ENCODE data around the gene CCDC88B. TPM values are rescaled to one million over a fixed set of nuclear protein-coding genes. Genes with fewer than 3 reads are reported as not detected.

Gene CCDC88B
- total RNA-seq, 1 donor from 2014 or later: 128 TPM

- Mint-ChIP-seq H3K36me3 (ENCODE audit: low read depth) (peaks cover 68% of the 10 kb centered on the region), H3K27ac (no peak overlapping the region), H3K4me3 (ENCODE audit: low read depth) (no peak overlapping the region), H3K9me3 (no peaks in the 10 kb centered on the region), H3K27me3 (ENCODE audit: low read depth) (no peaks in the 10 kb centered on the region), H3K4me1 (ENCODE audit: low read depth) (no peaks in the 10 kb centered on the region)
- no peak for DNase-seq (ENCODE audit: low spot score)
- intact Hi-C loops (cut with micrococcal nuclease): no loop called here
Observed at GRCh38 chr11:64366751-64367150, 26.7 kb downstream of the CCDC88B start.

GRCh38 chr11:64367931-64368672 is 28.1 kb downstream of the CCDC88B start:
- no peak overlapping the region for H3K27ac Mint-ChIP-seq
- DNase-seq (ENCODE audit: low spot score): no peak
- no peaks in the 10 kb centered on the region for H3K27me3 Mint-ChIP-seq (ENCODE audit: low read depth)
- intact Hi-C loops (cut with micrococcal nuclease): no loop called here
- peaks cover 55% of the 10 kb centered on the region for H3K36me3 Mint-ChIP-seq (ENCODE audit: low read depth)
- H3K4me3 Mint-ChIP-seq (ENCODE audit: low read depth): no peak overlapping the region
- no peaks in the 10 kb centered on the region for H3K4me1 Mint-ChIP-seq (ENCODE audit: low read depth)
- H3K9me3 Mint-ChIP-seq: no peaks in the 10 kb centered on the region

- Mint-ChIP-seq H3K4me1 (ENCODE audit: low read depth) (no peaks in the 10 kb centered on the region), H3K27me3 (ENCODE audit: low read depth) (no peaks in the 10 kb centered on the region), H3K36me3 (ENCODE audit: low read depth) (peaks cover 49% of the 10 kb centered on the region), H3K4me3 (ENCODE audit: low read depth) (no peak overlapping the region), H3K9me3 (no peaks in the 10 kb centered on the region), H3K27ac (no peak overlapping the region)
- intact Hi-C loops (cut with micrococcal nuclease): no loop called here
- DNase-seq (ENCODE audit: low spot score): no peak
Observed at GRCh38 chr11:64368673-64369074, 28.7 kb downstream of the CCDC88B start.

GRCh38 chr11:64369440-64370421 is 29.7 kb downstream of the CCDC88B start:
- Mint-ChIP-seq H3K36me3 (ENCODE audit: low read depth) (peaks cover 44% of the 10 kb centered on the region), H3K27ac (no peak overlapping the region), H3K9me3 (no peaks in the 10 kb centered on the region), H3K4me1 (ENCODE audit: low read depth) (no peaks in the 10 kb centered on the region), H3K4me3 (ENCODE audit: low read depth) (no peak overlapping the region), H3K27me3 (ENCODE audit: low read depth) (no peaks in the 10 kb centered on the region)
- intact Hi-C loops (cut with micrococcal nuclease): no loop called here
- no peak for DNase-seq (ENCODE audit: low spot score)

- H3K27ac Mint-ChIP-seq: no peak overlapping the region
- DNase-seq (ENCODE audit: low spot score): no peak
- H3K4me3 Mint-ChIP-seq (ENCODE audit: low read depth): no peak overlapping the region
- H3K36me3 Mint-ChIP-seq (ENCODE audit: low read depth): peaks cover 30% of the 10 kb centered on the region
- no peaks in the 10 kb centered on the region for H3K9me3 Mint-ChIP-seq
- intact Hi-C loops (cut with micrococcal nuclease): no loop called here
- no peaks in the 10 kb centered on the region for H3K27me3 Mint-ChIP-seq (ENCODE audit: low read depth)
- no peaks in the 10 kb centered on the region for H3K4me1 Mint-ChIP-seq (ENCODE audit: low read depth)
Observed at GRCh38 chr11:64371201-64371600, 31.2 kb downstream of the CCDC88B start.

- intact Hi-C loops (cut with micrococcal nuclease): no loop called here
- Mint-ChIP-seq H3K27ac (no peak overlapping the region), H3K4me1 (ENCODE audit: low read depth) (no peaks in the 10 kb centered on the region), H3K4me3 (ENCODE audit: low read depth) (no peak overlapping the region), H3K36me3 (ENCODE audit: low read depth) (peaks cover 23% of the 10 kb centered on the region), H3K27me3 (ENCODE audit: low read depth) (no peaks in the 10 kb centered on the region), H3K9me3 (no peaks in the 10 kb centered on the region)
- DNase-seq (ENCODE audit: low spot score): no peak
Observed at GRCh38 chr11:64372021-64372420, 32.0 kb downstream of the CCDC88B start.

- H3K27ac Mint-ChIP-seq: no peak overlapping the region
- H3K27me3 Mint-ChIP-seq (ENCODE audit: low read depth): no peaks in the 10 kb centered on the region
- intact Hi-C loops (cut with micrococcal nuclease): no loop called here
Observed at GRCh38 chr11:64372802-64373597, 33.0 kb downstream of the CCDC88B start.

GRCh38 chr11:64373598-64373974 is 33.6 kb downstream of the CCDC88B start:
- DNase-seq (ENCODE audit: low spot score): no peak
- Mint-ChIP-seq H3K4me3 (ENCODE audit: low read depth) (no peak overlapping the region), H3K4me1 (ENCODE audit: low read depth) (no peaks in the 10 kb centered on the region), H3K9me3 (no peaks in the 10 kb centered on the region), H3K27me3 (ENCODE audit: low read depth) (no peaks in the 10 kb centered on the region), H3K36me3 (ENCODE audit: low read depth) (peaks cover 14% of the 10 kb centered on the region), H3K27ac (no peak overlapping the region)
- intact Hi-C loops (cut with micrococcal nuclease): no loop called here

More at GRCh38 chr11:64372802-64373597, 33.0 kb downstream of the CCDC88B start:
- no peaks in the 10 kb centered on the region for H3K9me3 Mint-ChIP-seq
- H3K4me3 Mint-ChIP-seq (ENCODE audit: low read depth): no peak overlapping the region
- peaks cover 18% of the 10 kb centered on the region for H3K36me3 Mint-ChIP-seq (ENCODE audit: low read depth)
- no peak for DNase-seq (ENCODE audit: low spot score)
- H3K4me1 Mint-ChIP-seq (ENCODE audit: low read depth): no peaks in the 10 kb centered on the region

GRCh38 chr11:64376071-64376470 is 36.1 kb downstream of the CCDC88B start:
- Mint-ChIP-seq H3K4me3 (ENCODE audit: low read depth) (no peak overlapping the region), H3K4me1 (ENCODE audit: low read depth) (no peaks in the 10 kb centered on the region), H3K27ac (no peak overlapping the region), H3K36me3 (ENCODE audit: low read depth) (no peaks in the 10 kb centered on the region), H3K27me3 (ENCODE audit: low read depth) (no peaks in the 10 kb centered on the region), H3K9me3 (no peaks in the 10 kb centered on the region)
- intact Hi-C loops (cut with micrococcal nuclease): no loop called here
- no peak for DNase-seq (ENCODE audit: low spot score)

GRCh38 chr11:64378335-64378880 is 38.4 kb downstream of the CCDC88B start:
- H3K27me3 Mint-ChIP-seq (ENCODE audit: low read depth): no peaks in the 10 kb centered on the region
- H3K36me3 Mint-ChIP-seq (ENCODE audit: low read depth): no peaks in the 10 kb centered on the region
- H3K4me1 Mint-ChIP-seq (ENCODE audit: low read depth): peaks cover 5% of the 10 kb centered on the region
- intact Hi-C loops (cut with micrococcal nuclease): no loop called here
- H3K4me3 Mint-ChIP-seq (ENCODE audit: low read depth): no peak overlapping the region
- no peak overlapping the region for H3K27ac Mint-ChIP-seq
- no peaks in the 10 kb centered on the region for H3K9me3 Mint-ChIP-seq
- no peak for DNase-seq (ENCODE audit: low spot score)

- Mint-ChIP-seq H3K9me3 (no peaks in the 10 kb centered on the region), H3K4me3 (ENCODE audit: low read depth) (no peak overlapping the region), H3K27ac (no peak overlapping the region), H3K27me3 (ENCODE audit: low read depth) (no peaks in the 10 kb centered on the region), H3K36me3 (ENCODE audit: low read depth) (no peaks in the 10 kb centered on the region), H3K4me1 (ENCODE audit: low read depth) (peaks cover 5% of the 10 kb centered on the region)
- intact Hi-C loops (cut with micrococcal nuclease): no loop called here
- no peak for DNase-seq (ENCODE audit: low spot score)
Observed at GRCh38 chr11:64379160-64379559, 39.2 kb downstream of the CCDC88B start.

Measured in activated T-helper 2 cell treated with anti-CD3 and anti-CD28 coated beads, Interferon-gamma antibody, Interleukin-2, Interleukin-4, amounts not matched to agents 10 μg/mL and 5 μg/mL and 100 μg/mL, durations not matched to agents 14 hours and 24 hours and 36 hours (primary cell).